ENCODE results near the gene GYPA. TPM values are rescaled to one million over a fixed set of nuclear protein-coding genes. Genes with fewer than 3 reads are reported as not detected.
"Not testable (repeated sequence)": the region's sequence is repeated elsewhere in the genome, so short reads cannot be mapped to it uniquely, and the experiment has no call there.

GYPA gene
- total and polyA plus RNA-seq, 10 of the 15 experiments (the other 5 are each of a cell fraction or from before 2014, with no cell fraction given): not detected

DNA sequence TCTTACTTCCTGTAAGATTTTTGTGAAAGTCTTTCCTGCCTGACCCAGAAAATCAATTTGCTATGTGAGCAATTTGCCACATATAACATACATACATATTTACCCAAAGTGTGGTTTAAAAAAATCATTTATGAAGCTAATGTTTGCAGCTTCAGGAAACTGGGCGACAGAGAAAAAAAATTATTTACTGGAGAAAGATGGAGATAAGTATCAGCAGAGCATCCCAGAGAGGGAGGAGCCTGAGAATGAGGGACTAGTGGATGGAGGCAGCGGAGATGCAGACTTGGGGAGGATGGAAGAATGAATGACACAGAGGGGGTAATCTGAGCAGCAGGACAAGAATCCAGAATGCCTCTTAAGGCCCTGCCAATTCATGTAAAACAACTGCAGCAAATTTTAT is 975 bp upstream of the GYPA start (continued):
- TF ChIP-seq ZNF207 (IDR thresholded peaks at IDR 0.05; ENCODE audit: borderline replicate concordance) (no peak), SMAD1 (IDR thresholded peaks at IDR 0.05; ENCODE audit: low read depth, partially characterized antibody) (no peak), CBFB (IDR thresholded peaks at IDR 0.05; ENCODE audit: low read depth) (no peak), FOXK2 (IDR thresholded peaks at IDR 0.05) (no peak)
- TF ChIP-seq, protein P1, sequence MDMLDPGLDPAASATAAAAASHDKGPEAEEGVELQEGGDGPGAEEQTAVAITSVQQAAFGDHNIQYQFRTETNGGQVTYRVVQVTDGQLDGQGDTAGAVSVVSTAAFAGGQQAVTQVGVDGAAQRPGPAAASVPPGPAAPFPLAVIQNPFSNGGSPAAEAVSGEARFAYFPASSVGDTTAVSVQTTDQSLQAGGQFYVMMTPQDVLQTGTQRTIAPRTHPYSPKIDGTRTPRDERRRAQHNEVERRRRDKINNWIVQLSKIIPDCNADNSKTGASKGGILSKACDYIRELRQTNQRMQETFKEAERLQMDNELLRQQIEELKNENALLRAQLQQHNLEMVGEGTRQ (IDR thresholded peaks at IDR 0.05; ENCODE audit: borderline replicate concordance, low read depth, low read length): no peak

- RAD21 ChIA-PET (ENCODE audit: unreplicated experiment); H3K9me3 ChIP-seq (replicated peaks; ENCODE audit: control insufficient read depth, insufficient read depth, low read length); H3K36me3 ChIP-seq (ENCODE audit: control insufficient read depth in 2 of 2, insufficient read depth in 2 of 2, low read length in 1 of 2); in situ Hi-C loops (cut with MboI); ATAC-seq; CTCF ChIA-PET; FAIRE-seq; H3K27ac ChIP-seq (ENCODE audit: control insufficient read depth, insufficient read depth); H3K79me2 ChIP-seq (ENCODE audit: control insufficient read depth, insufficient read depth, low read length); BruUV-seq (replicated peaks); H3K4me1 ChIP-seq (ENCODE audit: control insufficient read depth, insufficient read depth, low read length); H3K9ac ChIP-seq (ENCODE audit: control insufficient read depth, insufficient read depth, low read length); H3K4me2 ChIP-seq (ENCODE audit: control insufficient read depth, insufficient read depth); POLR2A ChIA-PET; SMC1A ChIA-PET (ENCODE audit: uncharacterized antibody, unreplicated experiment); H3K4me3 ChIP-seq; H3K27me3 ChIP-seq (replicated peaks in 1 of 2; ENCODE audit: control insufficient read depth in 2 of 2, insufficient read depth in 2 of 2, low read length in 1 of 2); DNase-seq (ENCODE audit: low read depth, low spot score); H4K20me1 ChIP-seq (ENCODE audit: control insufficient read depth, insufficient read depth); H2AFZ ChIP-seq (ENCODE audit: control insufficient read depth, low read depth, low read length): not testable (repeated sequence)
- intact Hi-C loops (cut with micrococcal nuclease; ENCODE audit: unreplicated experiment): loop anchor here (10.0 kb wide), 1 partner anchor 585 kb away; no protein-coding TSS in a partner anchor
- 36% methylated on average over 4 of the region's 4 CpGs for WGBS (ENCODE audit: insufficient coverage, insufficient replicate concordance, low lambda C conversion rate, missing lambda C conversion rate)
These were observed 527 bp downstream of the GYPA start for GRCh38 chr4:144139991-144140390.

GRCh38 chr4:144139547-144139946 is 971 bp downstream of the GYPA start:
- H3K9me3 ChIP-seq (replicated peaks; ENCODE audit: control insufficient read depth, insufficient read depth, low read length); BruUV-seq (replicated peaks); CTCF ChIA-PET; ATAC-seq; H3K4me2 ChIP-seq (ENCODE audit: control insufficient read depth, insufficient read depth); POLR2A ChIA-PET; H4K20me1 ChIP-seq (ENCODE audit: control insufficient read depth, insufficient read depth); H2AFZ ChIP-seq (ENCODE audit: control insufficient read depth, low read depth, low read length); intact Hi-C loops (cut with micrococcal nuclease; ENCODE audit: unreplicated experiment); in situ Hi-C loops (cut with MboI); H3K4me1 ChIP-seq (ENCODE audit: control insufficient read depth, insufficient read depth, low read length); H3K4me3 ChIP-seq; H3K36me3 ChIP-seq (ENCODE audit: control insufficient read depth in 2 of 2, insufficient read depth in 2 of 2, low read length in 1 of 2); FAIRE-seq; DNase-seq (ENCODE audit: low read depth, low spot score); H3K9ac ChIP-seq (ENCODE audit: control insufficient read depth, insufficient read depth, low read length); H3K27me3 ChIP-seq (replicated peaks in 1 of 2; ENCODE audit: control insufficient read depth in 2 of 2, insufficient read depth in 2 of 2, low read length in 1 of 2); H3K79me2 ChIP-seq (ENCODE audit: control insufficient read depth, insufficient read depth, low read length); H3K27ac ChIP-seq (ENCODE audit: control insufficient read depth, insufficient read depth); RAD21 ChIA-PET (ENCODE audit: unreplicated experiment): not testable (repeated sequence)
- WGBS (ENCODE audit: insufficient coverage, insufficient replicate concordance, low lambda C conversion rate, missing lambda C conversion rate): 10% methylated on average over 2 of the region's 2 CpGs
- SMC1A ChIA-PET (ENCODE audit: uncharacterized antibody, unreplicated experiment): interaction anchor here (0.7 kb wide), 1 partner anchor 433 kb away, joined by 3 read pairs; no protein-coding TSS in a partner anchor

- H3K9me3 ChIP-seq (replicated peaks; ENCODE audit: control insufficient read depth, insufficient read depth, low read length); H3K79me2 ChIP-seq (ENCODE audit: control insufficient read depth, insufficient read depth, low read length); FAIRE-seq; H3K4me3 ChIP-seq; SMC1A ChIA-PET (ENCODE audit: uncharacterized antibody, unreplicated experiment); H2AFZ ChIP-seq (ENCODE audit: control insufficient read depth, low read depth, low read length); H3K27ac ChIP-seq (ENCODE audit: control insufficient read depth, insufficient read depth); H3K4me1 ChIP-seq (ENCODE audit: control insufficient read depth, insufficient read depth, low read length); CTCF ChIA-PET; H3K4me2 ChIP-seq (ENCODE audit: control insufficient read depth, insufficient read depth); intact Hi-C loops (cut with micrococcal nuclease; ENCODE audit: unreplicated experiment); in situ Hi-C loops (cut with MboI); H3K36me3 ChIP-seq (ENCODE audit: control insufficient read depth in 2 of 2, insufficient read depth in 2 of 2, low read length in 1 of 2); BruUV-seq (replicated peaks); H3K9ac ChIP-seq (ENCODE audit: control insufficient read depth, insufficient read depth, low read length); DNase-seq (ENCODE audit: low read depth, low spot score); H3K27me3 ChIP-seq (replicated peaks in 1 of 2; ENCODE audit: control insufficient read depth in 2 of 2, insufficient read depth in 2 of 2, low read length in 1 of 2); POLR2A ChIA-PET; ATAC-seq; RAD21 ChIA-PET (ENCODE audit: unreplicated experiment); H4K20me1 ChIP-seq (ENCODE audit: control insufficient read depth, insufficient read depth): not testable (repeated sequence)
- 66% methylated on average over 4 of the region's 4 CpGs for WGBS (ENCODE audit: insufficient coverage, insufficient replicate concordance, low lambda C conversion rate, missing lambda C conversion rate)
These were observed 2.3 kb downstream of the GYPA start for GRCh38 chr4:144138239-144138638.
